Measurements from ENCODE around the gene VSTM2L. TPM values are rescaled to one million over a fixed set of nuclear protein-coding genes. Genes with fewer than 3 reads are reported as not detected.

VSTM2L gene
- total RNA-seq, 3 donors from 2014 or later (not counting 1 experiment from before 2014, with no cell fraction given), result 0.18 TPM; not detected in 2

- Histone ChIP-seq H3K4me3 (ENCODE audit: low read length) (no peak overlapping the region), H3K36me3 (ENCODE audit: control insufficient read depth, insufficient read depth, low read length) (no peaks in the 10 kb centered on the region), H3K27ac (ENCODE audit: low read length) (no peak overlapping the region), H3K27me3 (ENCODE audit: control insufficient read depth, insufficient read depth, low read length) (no peaks in the 10 kb centered on the region), H3K4me1 (ENCODE audit: control insufficient read depth, insufficient read depth, low read length) (no peaks in the 10 kb centered on the region), H3K9me3 (ENCODE audit: control insufficient read depth, insufficient read depth, low read length) (no peaks in the 10 kb centered on the region)
- ATAC-seq, result no peak
- Mint-ChIP-seq H3K9me3 (no peaks in the 10 kb centered on the region), H3K27ac (no peak overlapping the region), H3K4me3 (no peak overlapping the region), H3K27me3 (ENCODE audit: low read depth in 2 of 2) (no peaks in the 10 kb centered on the region), H3K36me3 (no peaks in the 10 kb centered on the region), H3K4me1 (no peaks in the 10 kb centered on the region)
- DNase-seq, result no peak
- 84% methylated on average over 5 of the region's 5 CpGs for WGBS (ENCODE audit: insufficient coverage)
- intact Hi-C loops (cut with micrococcal nuclease), result no loop called here
- no peak for TF ChIP-seq CTCF (IDR thresholded peaks at IDR 0.05)
Measured at GRCh38 chr20:37890108-37890507, 12.8 kb upstream of the VSTM2L start.

- intact Hi-C loops (cut with micrococcal nuclease), result no loop called here
- Mint-ChIP-seq H3K27ac (no peak overlapping the region), H3K9me3 (no peaks in the 10 kb centered on the region), H3K36me3 (no peaks in the 10 kb centered on the region), H3K27me3 (ENCODE audit: low read depth in 2 of 2) (no peaks in the 10 kb centered on the region), H3K4me3 (no peak overlapping the region), H3K4me1 (no peaks in the 10 kb centered on the region)
- Histone ChIP-seq H3K27ac (ENCODE audit: low read length) (no peak overlapping the region), H3K27me3 (ENCODE audit: control insufficient read depth, insufficient read depth, low read length) (no peaks in the 10 kb centered on the region), H3K4me3 (ENCODE audit: low read length) (no peak overlapping the region), H3K4me1 (ENCODE audit: control insufficient read depth, insufficient read depth, low read length) (no peaks in the 10 kb centered on the region), H3K9me3 (ENCODE audit: control insufficient read depth, insufficient read depth, low read length) (no peaks in the 10 kb centered on the region), H3K36me3 (ENCODE audit: control insufficient read depth, insufficient read depth, low read length) (no peaks in the 10 kb centered on the region)
- 90% methylated on average over 13 of the region's 13 CpGs for WGBS (ENCODE audit: insufficient coverage)
- DNase-seq (no peak), ATAC-seq (no peak)
- TF ChIP-seq CTCF (IDR thresholded peaks at IDR 0.05), result no peak
Measured at GRCh38 chr20:37890643-37891042, 12.3 kb upstream of the VSTM2L start.

- Mint-ChIP-seq H3K4me3 (no peak overlapping the region), H3K36me3 (no peaks in the 10 kb centered on the region), H3K27ac (no peak overlapping the region), H3K9me3 (no peaks in the 10 kb centered on the region), H3K27me3 (ENCODE audit: low read depth in 2 of 2) (no peaks in the 10 kb centered on the region), H3K4me1 (no peaks in the 10 kb centered on the region)
- ATAC-seq (no peak), DNase-seq (no peak)
- no peaks in the 10 kb centered on the region for H3K27me3 ChIP-seq (ENCODE audit: control insufficient read depth, insufficient read depth, low read length)
- no peaks in the 10 kb centered on the region for H3K4me1 ChIP-seq (ENCODE audit: control insufficient read depth, insufficient read depth, low read length)
- intact Hi-C loops (cut with micrococcal nuclease), result no loop called here
- TF ChIP-seq CTCF (IDR thresholded peaks at IDR 0.05), result no peak
- H3K36me3 ChIP-seq (ENCODE audit: control insufficient read depth, insufficient read depth, low read length), result no peaks in the 10 kb centered on the region
- no peak overlapping the region for H3K27ac ChIP-seq (ENCODE audit: low read length)
- WGBS (ENCODE audit: insufficient coverage), result 45% methylated on average over 9 of the region's 9 CpGs
- no peaks in the 10 kb centered on the region for H3K9me3 ChIP-seq (ENCODE audit: control insufficient read depth, insufficient read depth, low read length)
- H3K4me3 ChIP-seq (ENCODE audit: low read length), result no peak overlapping the region
Measured at GRCh38 chr20:37892001-37892400, 10.9 kb upstream of the VSTM2L start.

- no peaks in the 10 kb centered on the region for H3K36me3 ChIP-seq (ENCODE audit: control insufficient read depth, insufficient read depth, low read length)
- Mint-ChIP-seq H3K27me3 (ENCODE audit: low read depth in 2 of 2) (peaks cover 0 to 5% of the 10 kb centered on the region in 2 donors), H3K27ac (no peak overlapping the region), H3K36me3 (no peaks in the 10 kb centered on the region), H3K9me3 (no peaks in the 10 kb centered on the region), H3K4me1 (no peaks in the 10 kb centered on the region), H3K4me3 (no peak overlapping the region)
- ATAC-seq (no peak), DNase-seq (no peak)
- no peak overlapping the region for H3K4me3 ChIP-seq (ENCODE audit: low read length)
- no peak for TF ChIP-seq CTCF (IDR thresholded peaks at IDR 0.05)
- no peaks in the 10 kb centered on the region for H3K27me3 ChIP-seq (ENCODE audit: control insufficient read depth, insufficient read depth, low read length)
- WGBS (ENCODE audit: insufficient coverage), result 94% methylated on average over 4 of the region's 5 CpGs
- H3K4me1 ChIP-seq (ENCODE audit: control insufficient read depth, insufficient read depth, low read length), result no peaks in the 10 kb centered on the region
- no peaks in the 10 kb centered on the region for H3K9me3 ChIP-seq (ENCODE audit: control insufficient read depth, insufficient read depth, low read length)
- H3K27ac ChIP-seq (ENCODE audit: low read length), result no peak overlapping the region
- intact Hi-C loops (cut with micrococcal nuclease), result no loop called here
Measured at GRCh38 chr20:37893566-37894241, 9.2 kb upstream of the VSTM2L start.
